ENCODE data around the gene AUTS2.
"Not testable (repeated sequence)": the region's sequence is repeated elsewhere in the genome, so short reads cannot be mapped to it uniquely, and the experiment has no call there.

GRCh38 chr7:70729553-70730157 is 1131.4 kb downstream of the AUTS2 start:
- TF ChIP-seq CTCF (IDR thresholded peaks at IDR 0.05); SIN3A (IDR thresholded peaks at IDR 0.05; ENCODE audit: borderline replicate concordance, insufficient read depth, low read depth, low read length): not testable (repeated sequence)

Data from Panc1 (cell line).